HG02798 (cell line): ENCODE data around the gene RTL1.

Experiments
- ATAC-seq: cut with Tn5 transposase; IDR thresholded peaks from one replicate; pipeline ENCODE4 v1.9.1; 2021; ENCODE audit warnings: mild to moderate bottlenecking; ENCODE audit not compliant: unreplicated experiment, poor library complexity

Gene RTL1

GRCh38 chr14:100836941-100837804 is 66.3 kb downstream of the RTL1 start:
- no peak for ATAC-seq

DNA sequence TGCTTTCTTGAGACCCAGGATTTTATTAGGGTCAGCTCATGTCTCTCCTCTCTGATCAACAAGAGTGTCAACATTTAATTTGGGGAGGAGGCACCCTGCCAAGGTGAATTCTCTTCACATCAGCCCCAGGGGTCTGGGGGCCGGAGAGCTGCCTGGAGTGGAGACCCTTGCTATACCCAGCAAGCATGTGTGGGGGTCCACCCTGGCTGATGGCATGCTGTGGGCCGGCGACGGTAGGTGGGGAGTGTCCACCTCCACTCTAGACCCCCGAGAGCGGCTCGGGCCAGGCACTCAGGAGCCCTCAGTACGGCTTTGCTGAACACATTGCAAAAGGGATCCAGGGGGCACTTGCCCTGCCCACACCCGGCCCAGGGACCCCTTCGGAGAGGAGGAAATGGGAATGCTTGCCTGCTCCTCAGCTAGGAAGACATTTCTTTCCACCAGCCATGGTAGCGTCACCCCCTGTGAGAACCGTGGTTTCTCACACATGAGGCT is 67.2 kb downstream of the RTL1 start:
- no peak for ATAC-seq

DNA sequence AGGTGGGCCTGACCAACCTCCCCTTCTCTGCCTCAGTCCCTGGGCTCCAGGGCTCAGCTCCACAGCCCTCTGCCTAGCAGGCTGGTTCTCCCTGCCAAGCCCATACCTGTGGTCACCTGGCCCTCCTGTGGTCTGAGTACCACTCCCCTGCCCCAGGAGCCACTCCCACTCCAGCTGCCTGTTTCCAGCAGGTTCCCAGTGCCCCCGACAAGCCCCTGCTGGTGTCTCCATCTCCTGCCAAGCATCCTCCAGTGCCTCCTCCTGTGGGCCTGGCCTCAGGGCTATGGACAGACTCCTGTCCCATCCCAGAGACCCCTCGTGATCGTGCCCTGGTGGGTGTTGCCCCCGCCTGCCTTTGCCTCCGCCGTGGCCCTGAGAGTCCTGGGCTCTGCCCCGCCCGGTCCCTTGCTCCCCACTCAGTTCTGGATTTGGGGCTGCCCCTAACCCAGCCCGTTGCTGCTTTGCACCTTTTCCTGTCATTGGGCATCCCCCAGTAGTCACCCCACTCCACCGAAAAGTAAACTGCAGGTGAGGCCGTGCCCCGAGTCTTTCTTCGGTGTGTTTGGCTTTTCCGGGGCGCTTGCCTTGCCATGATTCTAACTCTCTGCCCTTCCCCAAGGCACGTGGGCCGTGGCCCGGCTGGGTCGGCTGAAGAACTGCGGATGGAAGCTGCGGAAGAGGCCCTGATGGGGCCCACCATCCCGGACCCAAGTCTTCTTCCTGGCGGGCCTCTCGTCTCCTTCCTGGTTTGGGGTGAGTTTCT is 67.8 kb downstream of the RTL1 start:
- no peak for ATAC-seq

GRCh38 chr14:100834794-100835547 is 68.6 kb downstream of the RTL1 start:
- ATAC-seq: no peak

DNA sequence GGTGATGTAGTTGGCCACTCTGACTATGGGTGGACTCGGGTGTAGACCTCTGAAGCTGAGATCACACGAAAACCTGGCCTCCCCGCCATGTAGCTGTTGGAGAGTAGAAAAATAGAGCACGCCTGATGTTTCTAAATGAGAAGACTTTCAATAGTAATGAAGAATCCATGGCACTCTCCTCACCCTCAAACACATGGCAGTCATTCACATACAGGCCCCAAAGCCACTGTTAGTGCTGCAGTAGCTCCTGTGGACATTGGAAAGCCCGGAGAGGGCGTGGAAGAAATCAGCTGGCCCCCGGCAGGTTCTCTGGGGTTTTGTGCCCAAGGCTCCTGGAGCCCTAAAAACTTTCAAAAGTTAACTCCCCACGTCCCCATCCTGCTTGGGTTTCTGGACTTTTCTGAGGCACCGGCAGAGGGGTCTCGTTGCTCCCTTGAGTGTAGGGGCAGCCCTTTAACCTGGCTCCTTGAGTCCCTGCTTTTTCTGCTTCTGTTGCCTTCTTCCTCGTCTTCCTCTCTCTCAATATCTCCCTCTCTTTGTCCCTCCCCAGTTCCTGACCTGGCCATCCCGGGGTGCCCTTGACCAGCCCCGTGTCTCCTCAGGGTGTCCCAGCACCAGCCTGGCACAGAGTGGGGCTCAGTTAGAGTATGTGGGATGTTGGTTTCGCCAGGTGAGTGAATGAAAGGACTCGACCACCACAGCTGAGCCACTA is 69.3 kb downstream of the RTL1 start:
- no peak for ATAC-seq

DNA sequence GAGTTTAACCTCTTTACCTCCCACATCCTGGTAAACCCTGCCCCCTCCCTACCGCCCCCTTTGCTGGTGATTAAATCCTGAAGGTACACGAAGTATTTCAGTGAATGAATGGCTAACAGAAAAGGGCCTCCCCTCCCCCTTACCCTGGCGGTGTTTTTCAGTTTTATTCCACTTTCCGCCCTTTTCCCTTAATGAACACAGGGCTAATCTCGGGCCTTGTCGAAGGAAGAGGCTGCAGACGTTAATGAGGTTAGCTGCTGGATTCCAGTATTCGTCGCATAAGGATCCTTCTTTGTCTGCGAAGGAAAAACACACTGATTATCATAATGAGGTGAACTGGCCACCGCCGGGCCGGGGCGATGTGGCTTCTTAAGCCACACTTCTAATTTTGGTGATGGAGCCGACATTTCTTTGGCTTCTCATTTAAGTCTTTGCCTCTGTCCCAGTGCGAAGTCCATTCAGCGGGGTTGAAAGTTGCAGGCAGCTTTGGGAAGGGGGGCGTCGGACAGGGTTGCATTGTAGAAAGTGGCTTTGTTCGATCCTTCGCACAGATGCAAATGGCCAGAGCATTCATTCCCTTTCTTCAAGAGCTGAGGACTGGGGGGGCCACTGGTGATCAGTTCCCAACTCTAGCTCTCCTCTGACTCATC is 71.1 kb downstream of the RTL1 start:
- no peak for ATAC-seq

DNA sequence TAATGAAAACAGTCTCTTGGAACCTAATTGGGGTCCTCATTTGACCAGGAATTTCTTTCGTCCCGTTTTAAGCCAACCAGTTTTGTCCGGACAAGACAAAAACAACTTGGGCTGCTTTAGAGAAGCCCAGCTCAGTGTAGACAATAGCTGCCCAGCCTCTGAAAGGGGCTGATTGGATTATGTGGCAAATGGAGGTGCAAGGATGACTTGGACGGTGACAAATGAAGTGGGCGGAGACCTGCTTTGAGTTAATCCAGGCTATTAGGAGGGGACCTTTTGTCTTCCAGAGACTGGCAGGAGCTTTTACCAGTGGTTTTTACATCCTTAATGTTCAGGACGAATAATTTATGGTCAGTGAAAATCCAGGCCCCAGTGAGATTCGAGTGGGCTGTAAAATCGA is 72.8 kb downstream of the RTL1 start:
- ATAC-seq: no peak
